ENCODE results near the gene ESF1.

- TF ChIP-seq CTCF (IDR thresholded peaks at IDR 0.05) (no peak), POLR2A (IDR thresholded peaks at IDR 0.05) (no peak)
Observed at GRCh38 chr20:13817342-13817741, 32.6 kb upstream of the ESF1 start.
